OCI-LY1 (cell line): ENCODE data around the gene CIB4.

Source experiments
- EZH2 ChIP-seq: fragments of 200-600 bp; sonication (generic), shearing (Covaris generic); IDR thresholded peaks from 2 replicates; pipeline ENCODE4 v1.8.0; 2017; ENCODE audit warnings: borderline replicate concordance, mixed run types, mild to moderate bottlenecking, antibody characterized with exemption, low read length, moderate library complexity, mixed read lengths
- TF ChIP-seq, protein P1 (sequence below): fragments of 200-600 bp; sonication (generic), shearing (Covaris generic); IDR thresholded peaks from 2 replicates; pipeline ENCODE4 v1.5.1; 2017; ENCODE audit warnings: mild to moderate bottlenecking, antibody characterized with exemption, low read length, moderate library complexity, mixed read lengths

DNA sequence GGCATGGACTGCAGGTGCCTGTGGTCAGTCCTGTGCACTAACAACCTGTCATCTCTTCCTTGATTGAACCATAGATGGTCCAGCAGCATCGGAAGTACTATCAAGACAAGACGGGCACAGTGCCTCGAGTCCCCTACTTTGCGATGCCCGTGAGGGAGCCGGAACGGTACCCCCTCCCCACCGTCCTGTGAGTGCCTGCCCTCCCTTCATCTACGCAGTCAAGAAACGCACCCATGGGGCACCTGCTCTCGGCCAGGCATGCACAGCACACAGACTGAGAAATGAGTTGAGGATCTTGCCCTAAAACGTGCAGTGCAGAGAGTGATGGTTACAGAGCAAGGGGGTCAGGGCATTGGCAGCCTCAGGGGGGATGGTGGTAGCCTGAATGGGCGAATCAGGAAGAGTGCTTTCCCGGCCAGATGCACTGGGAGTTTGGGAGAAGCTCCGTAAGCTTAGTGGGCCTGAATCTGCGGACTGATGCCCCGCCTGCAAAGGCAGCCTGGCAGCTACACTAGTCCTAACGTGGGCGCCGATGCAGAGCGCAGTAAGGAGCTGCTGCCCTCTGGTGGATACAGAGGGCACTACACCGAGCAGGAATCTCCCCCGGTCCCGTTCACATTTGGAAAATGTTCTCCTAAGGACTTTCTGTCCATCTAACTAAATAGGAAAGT lies 63.6 kb downstream of the CIB4 start:
- TF ChIP-seq, protein P1, sequence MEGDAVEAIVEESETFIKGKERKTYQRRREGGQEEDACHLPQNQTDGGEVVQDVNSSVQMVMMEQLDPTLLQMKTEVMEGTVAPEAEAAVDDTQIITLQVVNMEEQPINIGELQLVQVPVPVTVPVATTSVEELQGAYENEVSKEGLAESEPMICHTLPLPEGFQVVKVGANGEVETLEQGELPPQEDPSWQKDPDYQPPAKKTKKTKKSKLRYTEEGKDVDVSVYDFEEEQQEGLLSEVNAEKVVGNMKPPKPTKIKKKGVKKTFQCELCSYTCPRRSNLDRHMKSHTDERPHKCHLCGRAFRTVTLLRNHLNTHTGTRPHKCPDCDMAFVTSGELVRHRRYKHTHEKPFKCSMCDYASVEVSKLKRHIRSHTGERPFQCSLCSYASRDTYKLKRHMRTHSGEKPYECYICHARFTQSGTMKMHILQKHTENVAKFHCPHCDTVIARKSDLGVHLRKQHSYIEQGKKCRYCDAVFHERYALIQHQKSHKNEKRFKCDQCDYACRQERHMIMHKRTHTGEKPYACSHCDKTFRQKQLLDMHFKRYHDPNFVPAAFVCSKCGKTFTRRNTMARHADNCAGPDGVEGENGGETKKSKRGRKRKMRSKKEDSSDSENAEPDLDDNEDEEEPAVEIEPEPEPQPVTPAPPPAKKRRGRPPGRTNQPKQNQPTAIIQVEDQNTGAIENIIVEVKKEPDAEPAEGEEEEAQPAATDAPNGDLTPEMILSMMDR: peak; percentile 88
- TF ChIP-seq EZH2: no peak
